B cell (primary cell): Measurements from ENCODE around the gene CAMKV. TPM values are rescaled to one million over a fixed set of nuclear protein-coding genes. Genes with fewer than 3 reads are reported as not detected.

Experiments used
- ATAC-seq: fragments of 200-7000 bp; cut with Tn5 transposase; one replicate; pipeline ENCODE4 v1.10.0; 2021; ENCODE audit warnings: low read depth, mild to moderate bottlenecking, moderate number of reproducible peaks, moderate library complexity
- CTCF ChIA-PET: fragments of 350-600 bp; sonication (Branson Sonifier 250); formaldehyde crosslinking; loops from one replicate; lab custom pipeline; 2021; ENCODE audit warnings: antibody characterized with exemption, inconsistent platforms; lab: Charles Lee
- POLR2A ChIA-PET: fragments of 350-600 bp; sonication (Branson Sonifier 250); formaldehyde crosslinking; loops from one replicate; lab custom pipeline; 2021; ENCODE audit warnings: antibody characterized with exemption; lab: Charles Lee
- DNase-seq: peaks from one replicate; pipeline ENCODE4 v3.0.0; 2013
- H2AFZ ChIP-seq: 2 replicates; pipeline ENCODE4 v1.6.1; 2012; ENCODE audit warnings: mild to moderate bottlenecking, low read depth, low read length; ENCODE audit not compliant: insufficient read depth, poor library complexity, severe bottlenecking
- H3K27ac ChIP-seq, 2 donors: 1 replicate in 1 of 2; 2 replicates in 1 of 2; pipeline ENCODE4 v1.5.1; 2012 to 2013; ENCODE audit warnings: low read length in 2 of 2, mild to moderate bottlenecking in 2 of 2, moderate library complexity in 1 of 2
- H3K27me3 ChIP-seq, 4 experiments: fragments of 200-600 bp in 1 of 4; sonication (generic) in 1 of 4; replicated peaks in 1 of 4; 1 replicate in 2 of 4; 2 replicates in 2 of 4; pipeline versions ENCODE4 v1.6.1 to v1.7.0; 2013 to 2016; ENCODE audit warnings: low read length in 3 of 4, mild to moderate bottlenecking in 2 of 4, mixed read lengths in 1 of 4, moderate library complexity in 1 of 4; ENCODE audit not compliant: insufficient read depth in 4 of 4, control insufficient read depth in 3 of 4; ENCODE audit errors: control extremely low read depth in 1 of 4
- H3K36me3 ChIP-seq, 2 experiments: replicated peaks in 1 of 2; 1 replicate in 1 of 2; 2 replicates in 1 of 2; pipeline versions ENCODE4 v1.6.1 to v1.7.1; 2013; ENCODE audit warnings: low read length in 1 of 2; ENCODE audit not compliant: insufficient read depth in 2 of 2, control insufficient read depth in 1 of 2; ENCODE audit errors: control extremely low read depth in 1 of 2, extremely low read depth in 1 of 2
- H3K4me1 ChIP-seq, 2 donors: fragments of 200-600 bp in 1 of 2; sonication (generic) in 1 of 2; 1 replicate in 1 of 2; 2 replicates in 1 of 2; pipeline versions ENCODE4 v1.5.1 to v1.6.1; 2013 to 2017; ENCODE audit warnings: low read length in 2 of 2; ENCODE audit not compliant: control insufficient read depth in 2 of 2, insufficient read depth in 2 of 2
- H3K4me2 ChIP-seq: replicated peaks from 2 replicates; pipeline ENCODE3; 2012; ENCODE audit warnings: mild to moderate bottlenecking, low read depth, low read length; ENCODE audit not compliant: poor library complexity, severe bottlenecking
- H3K4me3 ChIP-seq, 5 experiments: fragments of 200-600 bp in 1 of 5; sonication (generic) in 1 of 5; 1 replicate in 3 of 5; 2 replicates in 2 of 5; pipeline versions ENCODE4 v1.5.1 to v1.7.0; 2011 to 2016; ENCODE audit warnings: low read length in 4 of 5, mild to moderate bottlenecking in 4 of 5, low read depth in 2 of 5, control low read depth in 1 of 5, moderate library complexity in 1 of 5; ENCODE audit not compliant: insufficient read depth in 1 of 5; ENCODE audit errors: control extremely low read depth in 1 of 5, extremely low read depth in 1 of 5
- H3K79me2 ChIP-seq: fragments of 200-600 bp; sonication (generic); one replicate; pipeline ENCODE4 v1.6.0; 2016; ENCODE audit warnings: low read length; ENCODE audit not compliant: control insufficient read depth, insufficient read depth
- H3K9ac ChIP-seq: fragments of 200-600 bp; sonication (generic); 2 replicates; pipeline ENCODE4 v1.6.1; 2017; ENCODE audit warnings: mild to moderate bottlenecking, low read length, moderate library complexity
- H3K9me3 ChIP-seq, 3 donors: one replicate each; pipeline versions ENCODE4 v1.6.1 to v1.7.1; 2013; ENCODE audit warnings: low read length in 2 of 3; ENCODE audit not compliant: control insufficient read depth in 2 of 3, insufficient read depth in 1 of 3; ENCODE audit errors: control extremely low read depth in 1 of 3
- H4K20me1 ChIP-seq: 2 replicates; pipeline ENCODE4 v1.6.0; 2012; ENCODE audit warnings: mild to moderate bottlenecking, low read length; ENCODE audit not compliant: insufficient read depth, control insufficient read depth, poor library complexity, severe bottlenecking
- H3K27ac Mint-ChIP-seq: one replicate; pipeline ENCODE4 v1.8.0; 2021; ENCODE audit warnings: mixed read lengths
- H3K27me3 Mint-ChIP-seq: one replicate; pipeline ENCODE4 v1.8.0; 2021; ENCODE audit warnings: mixed read lengths
- H3K4me1 Mint-ChIP-seq: one replicate; pipeline ENCODE4 v1.8.0; 2021; ENCODE audit warnings: mixed read lengths
- H3K4me3 Mint-ChIP-seq: one replicate; pipeline ENCODE4 v1.8.0; 2021; ENCODE audit warnings: mixed read lengths
- H3K9me3 Mint-ChIP-seq: one replicate; pipeline ENCODE4 v1.8.0; 2022; ENCODE audit warnings: mixed read lengths; ENCODE audit not compliant: insufficient read depth
- CTCF ChIP-seq: fragments of 200-600 bp; IDR thresholded peaks from one replicate; pipeline ENCODE4 v1.8.0; 2022; ENCODE audit warnings: antibody characterized with exemption, mild to moderate bottlenecking
- EZH2 ChIP-seq: IDR thresholded peaks from 2 replicates; pipeline ENCODE4 v1.6.1; 2012; ENCODE audit warnings: borderline replicate concordance, low read depth, mild to moderate bottlenecking, moderate library complexity, low read length; ENCODE audit not compliant: insufficient read depth, poor library complexity, severe bottlenecking
- WGBS: methylation state at CpG from one replicate; pipeline ENCODE4 v1.1.5; 2013; ENCODE audit warnings: missing lambda C conversion rate; ENCODE audit not compliant: insufficient coverage; 5-methylcytosine and 5-hydroxymethylcytosine counted together
- intact Hi-C: fragments of 100-400 bp; cut with micrococcal nuclease; formaldehyde crosslinking; loops from one replicate; pipeline ENCODE4 v1.10.0; 2022
- polyA plus RNA-seq: library from polyadenylated mRNA; depleted of rRNA; stranded (reverse); fragments of >200 nt; gene quantifications from 2 replicates; pipeline ENCODE4 v1.2.3, GENCODE V29; 2012
- total RNA-seq, 2 donors: library from RNA; stranded (reverse); fragments of 120-200 nt in 1 of 2; gene quantifications; 1 replicate in 1 of 2; 2 replicates in 1 of 2; pipeline versions ENCODE4 v1.2.3 to v1.2.4, GENCODE V29; 2013 to 2022

Gene CAMKV
- total and polyA plus RNA-seq, 2 donors (not counting 1 experiment from before 2014, with no cell fraction given), result not detected

- Histone ChIP-seq H3K36me3 (peaks cover 0 to 6% of the 10 kb centered on the region in 2 experiments), H2AFZ (no peak overlapping the region), H3K4me2 (no peak overlapping the region), H3K79me2 (no peaks in the 10 kb centered on the region), H3K9me3 (no peaks in the 10 kb centered on the region), H3K27ac (no peak overlapping the region), H3K27me3 (no peaks in the 10 kb centered on the region), H3K4me3 (no peak overlapping the region), H3K4me1 (no peaks in the 10 kb centered on the region), H3K9ac (no peak overlapping the region), H4K20me1 (no peaks in the 10 kb centered on the region)
- ChIA-PET CTCF (no interaction called here), POLR2A (no interaction called here)
- no peaks in the 10 kb centered on the region for H3K27me3 Mint-ChIP-seq
- H3K9me3 Mint-ChIP-seq, result no peaks in the 10 kb centered on the region
- H3K4me3 Mint-ChIP-seq, result no peak overlapping the region
- TF ChIP-seq CTCF (no peak), EZH2 (no peak)
- no peak for ATAC-seq
- no peak for DNase-seq
- H3K27ac Mint-ChIP-seq, result no peak overlapping the region
- WGBS, result 92% methylated on average over 4 of the region's 4 CpGs
- H3K4me1 Mint-ChIP-seq, result no peaks in the 10 kb centered on the region
- intact Hi-C loops, result no loop called here
These were observed 43.2 kb upstream of the CAMKV start for GRCh38 chr3:49912881-49913281.

GRCh38 chr3:49911611-49912010 lies 41.9 kb upstream of the CAMKV start:
- CTCF ChIA-PET, result no interaction called here

More at GRCh38 chr3:49911611-49912010, 41.9 kb upstream of the CAMKV start:
- TF ChIP-seq EZH2 (no peak), CTCF (no peak)
- H2AFZ ChIP-seq, result no peak overlapping the region
- no peaks in the 10 kb centered on the region for H3K27me3 ChIP-seq
- no peaks in the 10 kb centered on the region for H3K27me3 Mint-ChIP-seq
- POLR2A ChIA-PET, result no interaction called here
- no peak overlapping the region for H3K27ac ChIP-seq
- peaks cover 1 to 2% of the 10 kb centered on the region in 2 donors for H3K4me1 ChIP-seq
- H3K4me1 Mint-ChIP-seq, result peaks cover 4% of the 10 kb centered on the region
- H3K4me3 Mint-ChIP-seq, result no peak overlapping the region
- no peak for ATAC-seq
- H3K9me3 ChIP-seq, result no peaks in the 10 kb centered on the region
- WGBS, result 91% methylated on average over 15 of the region's 15 CpGs
- intact Hi-C loops, result no loop called here
- peaks cover 0 to 6% of the 10 kb centered on the region in 2 experiments for H3K36me3 ChIP-seq
- no peak overlapping the region for H3K9ac ChIP-seq
- H3K4me2 ChIP-seq, result no peak overlapping the region
- H3K27ac Mint-ChIP-seq, result no peak overlapping the region
- H4K20me1 ChIP-seq, result no peaks in the 10 kb centered on the region
- no peak for DNase-seq
- H3K4me3 ChIP-seq, result no peak overlapping the region
- H3K79me2 ChIP-seq, result no peaks in the 10 kb centered on the region
- H3K9me3 Mint-ChIP-seq, result no peaks in the 10 kb centered on the region
